ENCODE measurements around the gene CAMTA1.
A peak's percentile ranks its signal among the peaks of the same experiment; 100 is the strongest.

Gene CAMTA1

DNA sequence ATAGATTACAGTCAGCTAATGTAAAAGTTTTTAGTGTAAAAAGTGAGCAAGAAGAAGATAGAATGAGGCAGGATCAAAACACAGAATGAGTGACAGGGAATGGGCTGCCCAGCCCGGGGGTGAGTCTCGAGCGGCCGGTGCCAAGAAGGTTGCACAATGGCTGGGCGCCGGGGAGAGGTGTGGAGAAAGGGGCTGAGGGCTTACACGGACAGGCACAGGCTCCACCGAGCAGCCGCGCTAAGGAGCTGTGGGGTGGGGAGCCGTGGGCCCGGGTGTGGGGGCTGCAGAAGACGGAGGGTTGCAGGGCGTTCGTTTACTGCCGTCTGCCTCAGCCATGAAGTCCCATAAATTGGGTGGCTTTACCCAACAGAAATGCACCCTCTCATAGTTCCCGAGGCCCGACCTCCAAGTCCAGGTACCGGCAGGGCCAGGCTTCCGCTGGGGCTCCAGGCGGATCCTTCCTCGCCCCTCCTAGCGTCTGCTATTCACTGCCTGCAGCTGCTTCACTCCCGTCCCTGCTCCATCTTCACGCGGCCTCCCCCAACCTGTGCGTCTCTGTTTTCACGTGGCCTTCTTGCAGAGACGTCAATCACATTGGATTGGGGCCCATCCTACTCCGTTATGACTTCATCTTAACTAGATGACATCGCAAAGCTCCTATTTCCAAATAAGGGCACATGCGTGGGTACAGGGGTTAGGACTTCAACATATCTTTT, 277.2 kb downstream of the CAMTA1 start:
- H3K4me3 ChIP-seq (ENCODE audit: low read length), result no peak overlapping the region
- TF ChIP-seq, protein P1, sequence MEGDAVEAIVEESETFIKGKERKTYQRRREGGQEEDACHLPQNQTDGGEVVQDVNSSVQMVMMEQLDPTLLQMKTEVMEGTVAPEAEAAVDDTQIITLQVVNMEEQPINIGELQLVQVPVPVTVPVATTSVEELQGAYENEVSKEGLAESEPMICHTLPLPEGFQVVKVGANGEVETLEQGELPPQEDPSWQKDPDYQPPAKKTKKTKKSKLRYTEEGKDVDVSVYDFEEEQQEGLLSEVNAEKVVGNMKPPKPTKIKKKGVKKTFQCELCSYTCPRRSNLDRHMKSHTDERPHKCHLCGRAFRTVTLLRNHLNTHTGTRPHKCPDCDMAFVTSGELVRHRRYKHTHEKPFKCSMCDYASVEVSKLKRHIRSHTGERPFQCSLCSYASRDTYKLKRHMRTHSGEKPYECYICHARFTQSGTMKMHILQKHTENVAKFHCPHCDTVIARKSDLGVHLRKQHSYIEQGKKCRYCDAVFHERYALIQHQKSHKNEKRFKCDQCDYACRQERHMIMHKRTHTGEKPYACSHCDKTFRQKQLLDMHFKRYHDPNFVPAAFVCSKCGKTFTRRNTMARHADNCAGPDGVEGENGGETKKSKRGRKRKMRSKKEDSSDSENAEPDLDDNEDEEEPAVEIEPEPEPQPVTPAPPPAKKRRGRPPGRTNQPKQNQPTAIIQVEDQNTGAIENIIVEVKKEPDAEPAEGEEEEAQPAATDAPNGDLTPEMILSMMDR (conservative IDR thresholded peaks at IDR 0.05; ENCODE audit: low read depth, low read length), result no peak
- DNase-seq (ENCODE audit: low read depth), result no peak

DNA sequence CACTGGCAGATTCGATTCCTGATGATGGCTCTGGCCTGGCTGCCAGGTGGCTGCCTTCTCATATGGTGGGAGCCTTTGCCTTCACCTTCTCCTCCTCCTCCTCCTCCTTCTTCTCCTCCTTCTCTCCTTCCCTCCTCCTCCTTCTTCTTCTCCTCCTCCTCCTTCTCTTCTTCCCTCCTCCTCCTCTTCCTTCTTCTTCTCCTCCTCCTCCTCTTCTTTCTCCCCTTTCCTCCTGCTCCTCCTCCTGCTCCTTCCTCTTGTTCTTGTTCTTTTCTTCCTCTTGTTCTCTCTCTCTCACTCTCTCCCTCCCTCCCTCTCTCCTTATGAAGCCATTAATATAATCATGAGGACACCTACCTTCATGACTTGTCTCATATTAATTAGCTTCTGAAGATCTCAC, 278.7 kb downstream of the CAMTA1 start:
- H3K4me3 ChIP-seq (ENCODE audit: low read length), result no peak overlapping the region
- DNase-seq (ENCODE audit: low read depth), result no peak
- TF ChIP-seq, protein P1 (conservative IDR thresholded peaks at IDR 0.05; ENCODE audit: low read depth, low read length), result no peak

DNA sequence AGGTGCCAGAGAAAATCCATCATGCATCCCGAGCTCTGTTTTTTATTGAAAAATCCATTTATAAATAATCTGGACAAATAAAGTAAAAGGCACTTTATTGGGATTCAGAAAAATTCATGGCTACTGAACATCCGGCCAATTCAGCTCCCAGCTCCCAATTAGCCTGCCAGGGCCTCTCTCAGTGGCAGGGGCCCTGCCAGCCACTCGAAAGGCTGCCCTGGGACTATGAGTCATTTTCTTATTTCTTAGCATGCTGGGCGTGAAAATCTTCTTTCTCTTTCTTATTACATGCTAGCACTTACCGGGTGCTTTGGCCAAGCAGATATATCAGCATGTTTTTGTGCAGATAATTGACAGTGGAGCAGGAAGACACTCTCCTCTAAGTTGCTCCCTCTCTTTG, 283.3 kb downstream of the CAMTA1 start:
- no peak for DNase-seq (ENCODE audit: low read depth)
- H3K4me3 ChIP-seq (ENCODE audit: low read length), result no peak overlapping the region
- TF ChIP-seq, protein P1 (conservative IDR thresholded peaks at IDR 0.05; ENCODE audit: low read depth, low read length), result no peak

DNA sequence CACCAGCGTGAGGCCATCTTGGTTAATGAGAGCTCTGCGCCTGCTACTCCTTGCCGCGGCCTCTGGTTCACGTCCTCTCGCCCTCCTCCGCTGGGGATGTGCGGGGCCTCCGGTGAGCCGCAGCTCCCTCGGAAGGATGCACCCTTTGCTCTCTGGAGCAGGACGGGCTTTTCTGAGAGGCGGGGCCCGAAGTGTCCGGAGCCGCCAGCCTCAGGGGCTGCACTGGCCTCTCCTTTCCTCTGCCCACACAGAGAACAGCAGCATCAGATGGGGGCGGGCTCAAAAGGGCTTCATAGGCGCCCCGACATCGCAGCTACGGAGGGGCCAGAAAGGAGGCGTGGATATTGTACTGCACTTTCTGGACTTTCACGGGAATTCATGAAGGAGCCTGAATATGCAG, 284.7 kb downstream of the CAMTA1 start:
- DNase-seq (ENCODE audit: low read depth), result no peak
- H3K4me3 ChIP-seq (ENCODE audit: low read length), result peak overlapping the region; percentile 49
- TF ChIP-seq, protein P1 (conservative IDR thresholded peaks at IDR 0.05; ENCODE audit: low read depth, low read length), result no peak

DNA sequence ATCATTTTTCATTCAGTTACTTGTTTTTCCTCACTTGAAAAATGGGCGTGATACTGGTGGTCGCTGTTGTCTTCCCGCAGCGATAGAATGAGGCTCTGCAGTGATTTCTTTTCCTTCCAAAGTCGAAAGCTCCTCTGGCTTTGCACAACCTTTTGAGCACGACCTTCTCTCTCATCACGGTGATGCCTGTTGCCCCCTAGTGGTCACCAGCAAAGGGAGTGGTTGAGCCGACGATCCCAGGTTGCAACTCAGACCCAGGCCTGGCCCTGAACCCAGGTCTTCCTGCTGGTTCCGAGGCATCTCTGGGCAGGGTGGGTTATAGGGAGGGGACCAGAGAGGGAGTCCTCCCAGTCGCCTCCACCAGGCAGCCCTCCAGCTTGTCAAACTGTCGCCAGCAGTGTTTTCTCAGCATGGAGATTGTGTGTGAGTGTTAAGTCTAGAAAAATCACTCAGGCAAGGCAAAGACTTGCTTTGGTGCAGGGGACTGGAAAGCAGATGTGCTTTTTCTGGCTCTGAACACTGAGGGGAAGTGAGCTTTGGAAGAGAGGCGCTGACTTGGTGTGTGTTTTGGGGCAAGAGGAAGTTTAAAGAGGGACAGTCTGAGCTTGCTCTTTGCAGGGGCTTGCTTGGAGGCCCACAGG, 285.3 kb downstream of the CAMTA1 start:
- peak; percentile 23 for DNase-seq (ENCODE audit: low read depth)
- H3K4me3 ChIP-seq (ENCODE audit: low read length), result peak overlapping the region; percentile 49
- TF ChIP-seq, protein P1 (conservative IDR thresholded peaks at IDR 0.05; ENCODE audit: low read depth, low read length), result peak; percentile 94

DNA sequence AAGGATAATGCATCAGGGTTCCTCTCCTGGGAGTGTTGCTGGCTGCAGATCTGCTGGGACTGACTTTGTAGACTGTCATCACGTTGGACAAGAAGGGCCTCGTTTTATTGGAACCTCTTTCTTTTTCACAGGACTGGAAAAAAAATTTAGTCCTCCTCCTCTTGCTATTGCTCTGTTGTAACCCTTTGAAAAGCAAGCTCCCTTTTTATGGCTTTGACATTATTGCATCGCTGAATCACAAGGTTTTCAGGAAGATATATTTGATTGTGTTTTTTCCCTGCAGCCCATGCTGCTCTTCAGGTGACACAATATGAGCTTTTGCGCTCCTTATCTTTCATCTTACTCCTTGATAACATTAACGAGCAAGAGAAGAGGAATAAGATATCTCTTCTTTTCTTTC, 290.9 kb downstream of the CAMTA1 start:
- no peak overlapping the region for H3K4me3 ChIP-seq (ENCODE audit: low read length)
- no peak for DNase-seq (ENCODE audit: low read depth)
- TF ChIP-seq, protein P1 (conservative IDR thresholded peaks at IDR 0.05; ENCODE audit: low read depth, low read length), result no peak

DNA sequence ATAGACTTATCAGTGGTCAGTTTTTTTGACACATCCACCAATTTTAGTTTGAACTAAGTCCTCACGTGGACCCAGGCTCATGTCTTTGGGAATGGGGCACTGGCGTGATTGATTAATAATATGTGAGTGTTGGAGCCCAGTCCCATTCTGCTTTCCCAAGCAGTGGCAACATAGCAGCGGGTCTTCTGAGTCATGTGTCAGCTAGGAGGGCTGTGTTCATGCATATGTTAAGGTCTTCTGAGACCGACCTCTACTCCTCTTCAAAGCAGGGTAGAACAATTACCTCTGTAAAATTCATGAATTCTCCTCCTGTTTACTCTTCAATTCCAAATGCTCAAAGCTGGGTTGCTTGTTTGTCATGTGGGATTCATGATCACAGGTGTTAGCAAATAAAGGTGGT, 291.3 kb downstream of the CAMTA1 start:
- no peak overlapping the region for H3K4me3 ChIP-seq (ENCODE audit: low read length)
- TF ChIP-seq, protein P1 (conservative IDR thresholded peaks at IDR 0.05; ENCODE audit: low read depth, low read length), result no peak
- DNase-seq (ENCODE audit: low read depth), result no peak

Data from retinal pigment epithelial cell (primary cell).